HEK293 (cell line): ENCODE results near the gene NUDT22.

ENCODE experiments used
- CTCF ChIA-PET: fragments of 350-600 bp; formaldehyde crosslinking; extraction: SDS; loops from one replicate; lab custom pipeline; 2021; ENCODE audit warnings: antibody characterized with exemption; lab: Yijun Ruan, JAX
- POLR2A ChIA-PET: fragments of 300-600 bp; formaldehyde crosslinking; extraction: SDS; loops from one replicate; lab custom pipeline; 2020; ENCODE audit warnings: antibody characterized with exemption, inconsistent platforms; lab: Yijun Ruan, JAX
- H3K27ac ChIP-seq: fragments of 200-500 bp; sonication (Bioruptor generic); 2 replicates; pipeline ENCODE4 v1.5.1; 2014; ENCODE audit warnings: low read depth, low read length, control low read depth, inconsistent platforms; ENCODE audit errors: extremely low read depth
- H3K36me3 ChIP-seq, 2 experiments: fragments of 200-500 bp in 1 of 2; sonication (Bioruptor generic) in 1 of 2; 1 replicate in 1 of 2; 2 replicates in 1 of 2; pipeline ENCODE4 v1.5.1; 2014 to 2017; ENCODE audit warnings: inconsistent platforms in 2 of 2, low read length in 2 of 2; ENCODE audit not compliant: control insufficient read depth in 2 of 2, insufficient read depth in 1 of 2
- H3K4me1 ChIP-seq: fragments of 200-500 bp; sonication (Bioruptor generic); 2 replicates; pipeline ENCODE4 v1.5.1; 2014; ENCODE audit warnings: mild to moderate bottlenecking, low read length, inconsistent platforms; ENCODE audit not compliant: control insufficient read depth, insufficient read depth
- H3K4me3 ChIP-seq: 2 replicates; pipeline ENCODE4 v1.5.1; 2011; ENCODE audit warnings: low read depth, mild to moderate bottlenecking, control low read depth, low read length, moderate library complexity
- H3K9me3 ChIP-seq: fragments of 200-500 bp; sonication (Bioruptor generic); 2 replicates; pipeline ENCODE4 v1.5.1; 2014; ENCODE audit warnings: low read depth, low read length, inconsistent platforms; ENCODE audit not compliant: control insufficient read depth, insufficient read depth
- BCL11A ChIP-seq: fragments of 450-650 bp; formaldehyde crosslinking; IDR thresholded peaks from 2 replicates; pipeline ENCODE4 v1.5.1; 2016; ENCODE audit warnings: low read depth, missing biosample characterization, missing genetic modification characterization
- EGR2 ChIP-seq: fragments of 450-650 bp; formaldehyde crosslinking; IDR thresholded peaks from 2 replicates; pipeline ENCODE4 v1.5.1; 2016; ENCODE audit warnings: low read depth, missing biosample characterization, missing genetic modification characterization
- GLIS1 ChIP-seq: fragments of 450-650 bp; formaldehyde crosslinking; IDR thresholded peaks from 2 replicates; pipeline ENCODE4 v1.5.1; 2016; ENCODE audit warnings: missing biosample characterization, missing genetic modification characterization
- KLF10 ChIP-seq: fragments of 450-650 bp; IDR thresholded peaks from 2 replicates; pipeline ENCODE4 v1.5.1; 2018; ENCODE audit warnings: missing biosample characterization, mild to moderate bottlenecking, missing genetic modification characterization
- KLF9 ChIP-seq: fragments of 450-650 bp; formaldehyde crosslinking; IDR thresholded peaks from 2 replicates; pipeline ENCODE4 v1.5.1; 2016; ENCODE audit warnings: missing biosample characterization, missing genetic modification characterization, low read depth
- MEIS1 ChIP-seq: sonication (generic); formaldehyde crosslinking; IDR thresholded peaks from 2 replicates; pipeline ENCODE4 v1.8.1; 2022; ENCODE audit warnings: missing genetic modification reagents, mild to moderate bottlenecking, borderline replicate concordance
- PBX3 ChIP-seq: sonication (generic); formaldehyde crosslinking; IDR thresholded peaks from 2 replicates; pipeline ENCODE4 v1.8.1; 2022; ENCODE audit warnings: mild to moderate bottlenecking, moderate library complexity, missing genetic modification reagents
- SP2 ChIP-seq: fragments of 450-650 bp; formaldehyde crosslinking; IDR thresholded peaks from 2 replicates; pipeline ENCODE4 v1.5.1; 2016; ENCODE audit warnings: missing biosample characterization, missing genetic modification characterization
- ZNF114 ChIP-seq: fragments of 450-650 bp; formaldehyde crosslinking; IDR thresholded peaks from 2 replicates; pipeline ENCODE4 v1.5.0; 2017; ENCODE audit warnings: missing biosample characterization, missing genetic modification characterization
- ZNF146 ChIP-seq: fragments of 450-650 bp; formaldehyde crosslinking; IDR thresholded peaks from 2 replicates; pipeline ENCODE4 v1.5.1; 2016; ENCODE audit warnings: missing biosample characterization, missing genetic modification characterization
- ZNF148 ChIP-seq: fragments of 450-650 bp; formaldehyde crosslinking; IDR thresholded peaks from 2 replicates; pipeline ENCODE4 v1.5.0; 2017; ENCODE audit warnings: missing biosample characterization, missing genetic modification characterization, borderline replicate concordance
- ZNF16 ChIP-seq: fragments of 450-650 bp; formaldehyde crosslinking; IDR thresholded peaks from 2 replicates; pipeline ENCODE4 v1.5.1; 2016; ENCODE audit warnings: low read depth, missing biosample characterization, missing genetic modification characterization
- ZNF19 ChIP-seq: fragments of 450-650 bp; formaldehyde crosslinking; IDR thresholded peaks from 2 replicates; pipeline ENCODE4; 2016; ENCODE audit warnings: missing biosample characterization, missing genetic modification characterization, low read depth
- ZNF202 ChIP-seq: fragments of 450-650 bp; formaldehyde crosslinking; IDR thresholded peaks from 2 replicates; pipeline ENCODE4 v1.5.1; 2016; ENCODE audit warnings: missing biosample characterization, missing genetic modification characterization, borderline replicate concordance
- ZNF211 ChIP-seq: fragments of 450-650 bp; formaldehyde crosslinking; IDR thresholded peaks from 2 replicates; pipeline ENCODE4 v1.5.1; 2016; ENCODE audit warnings: low read depth, missing biosample characterization, missing genetic modification characterization
- ZNF280C ChIP-seq: fragments of 450-650 bp; formaldehyde crosslinking; IDR thresholded peaks from 2 replicates; pipeline ENCODE4 v1.5.1; 2016; ENCODE audit warnings: missing biosample characterization, missing genetic modification characterization
- ZNF350 ChIP-seq: fragments of 450-650 bp; formaldehyde crosslinking; IDR thresholded peaks from 2 replicates; pipeline ENCODE4 v1.5.0; 2017; ENCODE audit warnings: missing biosample characterization, mild to moderate bottlenecking, missing genetic modification characterization
- ZNF792 ChIP-seq: fragments of 450-650 bp; formaldehyde crosslinking; IDR thresholded peaks from 2 replicates; pipeline ENCODE4 v1.5.1; 2016; ENCODE audit warnings: missing biosample characterization, missing genetic modification characterization

The NUDT22 gene

GRCh38 chr11:64185693-64186491, 40.2 kb upstream of the NUDT22 start, which contains the start of gene STIP1 (continued):
- 0 out of 2 replicates have a peak, but pooled peaks have one; percentile 5 for TF ChIP-seq KLF10 (tag by site-specific recombination)
- no peak for TF ChIP-seq ZNF350 (tag by site-specific recombination)
- peak; percentile 98; the same call in 1 of the 2 replicates for TF ChIP-seq PBX3
- TF ChIP-seq SP2 = peak; percentile 97
- peak; percentile 72 for TF ChIP-seq EGR2 (tag by site-specific recombination)
- no peak for TF ChIP-seq ZNF146 (tag by site-specific recombination)
- no peak for TF ChIP-seq BCL11A

- Histone ChIP-seq H3K27ac (no peak overlapping the region; the same call in 1 of the 2 replicates), H3K4me3 (no peak overlapping the region), H3K9me3 (no peaks in the 10 kb centered on the region), H3K36me3 (peaks cover 4 to 25% of the 10 kb centered on the region in 2 experiments; a peak in 2 of 3 replicates), H3K4me1 (peaks cover 3% of the 10 kb centered on the region; the same call in 1 of the 2 replicates)
- ChIA-PET CTCF (interaction anchor here (0.6 to 4.0 kb wide), 6 partner anchors 18 to 324 kb away, joined by 3 to 31 read pairs (median 4); partner anchors contain the start of gene FERMT3), POLR2A (interaction anchor here (0.5 to 3.0 kb wide), 17 partner anchors 10 to 1613 kb away, joined by 4 to 32 read pairs (median 11); partner anchors contain the start of genes BAD, EEF1G, FERMT3 and GPR137)
- no peak for TF ChIP-seq ZNF19 (tag by site-specific recombination)
- no peak for TF ChIP-seq ZNF211 (tag by site-specific recombination)
- no peak for TF ChIP-seq ZNF114 (tag by site-specific recombination)
- no peak for TF ChIP-seq MEIS1 (CRISPR knock-in tag)
- TF ChIP-seq GLIS1 (tag by site-specific recombination) = no peak
- TF ChIP-seq ZNF792 = no peak
- TF ChIP-seq ZNF148 (tag by site-specific recombination) = no peak
- no peak for TF ChIP-seq ZNF280C (tag by site-specific recombination)
- TF ChIP-seq ZNF350 (tag by site-specific recombination) = no peak
- TF ChIP-seq KLF9 = no peak
- no peak for TF ChIP-seq ZNF202 (tag by site-specific recombination)
- TF ChIP-seq ZNF16 = no peak
These were observed 39.4 kb upstream of the NUDT22 start for GRCh38 chr11:64186492-64187165.
